GM21717 (cell line): ENCODE results near the gene GIPC2.
"Not testable (repeated sequence)": the region's sequence is repeated elsewhere in the genome, so short reads cannot be mapped to it uniquely, and the experiment has no call there.

Experiments used
- ATAC-seq: cut with Tn5 transposase; IDR thresholded peaks from one replicate; pipeline ENCODE4 v1.9.1; 2021; ENCODE audit warnings: mild to moderate bottlenecking, moderate library complexity; ENCODE audit not compliant: unreplicated experiment

Gene GIPC2

DNA sequence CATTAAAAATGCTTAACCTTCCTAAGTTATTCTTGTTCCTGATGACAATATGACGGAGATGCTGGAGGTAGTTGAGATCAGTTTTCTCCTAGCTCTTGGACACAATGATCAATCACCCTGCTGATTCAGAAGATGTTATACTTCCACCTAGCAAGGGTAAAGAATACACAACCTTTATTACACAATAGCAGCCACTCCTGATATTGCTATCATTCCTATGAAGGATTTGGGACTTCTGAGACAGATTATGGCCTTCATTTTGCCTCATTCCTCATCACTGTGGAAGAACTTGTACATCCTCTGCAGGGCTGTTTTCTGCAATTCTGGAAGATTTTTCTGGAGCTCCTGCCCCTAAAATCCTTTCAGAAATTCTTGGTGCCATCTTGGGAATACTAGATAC, 47.8 kb downstream of the GIPC2 start:
- ATAC-seq: no peak

DNA sequence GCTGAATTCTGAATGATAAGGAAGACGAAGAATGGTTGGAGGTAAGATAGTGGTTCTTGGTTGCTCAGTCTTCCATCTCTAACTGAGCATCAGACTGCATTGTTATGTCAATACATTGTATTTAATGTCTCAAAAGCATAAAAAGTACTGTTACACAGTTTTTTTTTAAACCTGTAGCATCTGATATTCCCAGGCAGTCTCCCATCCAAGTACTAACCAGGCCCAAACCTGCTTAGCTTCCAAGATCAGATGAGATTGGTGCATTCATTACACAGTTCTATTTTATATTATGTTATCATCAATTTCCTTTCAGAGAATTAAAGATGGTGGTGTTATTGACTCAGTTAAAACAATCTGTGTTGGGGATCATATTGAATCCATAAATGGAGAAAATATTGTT, 48.9 kb downstream of the GIPC2 start:
- no peak for ATAC-seq

DNA sequence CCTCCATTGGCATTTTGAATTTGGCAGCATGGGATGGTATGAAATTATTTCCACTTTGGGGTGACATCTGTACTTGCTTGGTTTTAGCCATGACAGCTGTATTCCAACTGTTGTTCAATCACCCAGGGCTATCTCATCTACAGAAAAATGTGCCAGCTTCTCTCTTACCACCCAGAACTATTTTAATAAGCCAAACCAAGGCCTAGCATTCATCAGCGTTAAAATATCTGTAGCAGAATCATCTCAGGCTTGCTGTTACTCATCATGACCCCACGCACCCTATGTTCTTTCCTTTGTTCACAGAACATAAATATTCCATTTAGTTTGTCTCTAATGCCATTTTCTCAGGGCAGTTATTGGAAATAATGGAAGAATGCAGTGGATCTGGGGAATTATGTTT, 49.8 kb downstream of the GIPC2 start:
- ATAC-seq: no peak

DNA sequence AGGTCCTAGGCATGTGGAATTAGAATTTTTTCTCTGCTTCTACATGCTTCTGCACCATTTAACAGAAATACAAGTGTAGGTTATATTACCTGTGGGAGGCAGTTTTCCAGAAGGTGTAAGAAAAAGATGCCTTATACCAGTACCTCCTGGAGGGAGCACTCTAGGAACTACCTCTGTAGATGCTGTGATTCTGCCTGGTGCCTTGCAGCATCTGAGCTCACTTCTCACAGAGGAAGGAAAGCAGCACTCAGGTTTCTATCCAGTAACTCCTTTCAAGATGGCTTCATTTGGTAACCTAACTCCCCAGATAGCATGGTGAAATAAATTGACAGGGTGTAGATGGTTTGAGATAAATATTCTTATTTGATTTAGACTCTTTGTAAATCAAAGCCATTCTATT, 50.3 kb downstream of the GIPC2 start:
- no peak for ATAC-seq

DNA sequence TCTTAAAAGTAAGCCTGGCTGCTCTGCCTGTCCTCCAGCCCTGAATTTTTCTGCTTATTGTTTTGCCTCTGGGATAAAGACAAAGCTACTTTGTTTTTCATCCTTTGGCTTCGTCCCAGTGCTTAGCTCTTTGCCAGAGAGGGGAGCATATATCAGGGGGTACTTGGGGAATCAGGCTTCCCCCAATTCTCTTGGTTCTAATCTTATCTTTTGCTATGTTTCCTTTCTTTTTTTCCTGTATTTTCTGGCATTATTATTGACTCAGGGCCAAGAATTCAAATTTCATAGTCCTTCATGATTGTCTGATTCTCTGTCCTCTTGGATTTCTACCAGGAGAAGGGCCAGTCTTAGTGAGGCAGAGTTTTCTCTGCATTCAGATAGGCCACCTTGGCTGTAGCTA, 51.2 kb downstream of the GIPC2 start:
- ATAC-seq: no peak

DNA sequence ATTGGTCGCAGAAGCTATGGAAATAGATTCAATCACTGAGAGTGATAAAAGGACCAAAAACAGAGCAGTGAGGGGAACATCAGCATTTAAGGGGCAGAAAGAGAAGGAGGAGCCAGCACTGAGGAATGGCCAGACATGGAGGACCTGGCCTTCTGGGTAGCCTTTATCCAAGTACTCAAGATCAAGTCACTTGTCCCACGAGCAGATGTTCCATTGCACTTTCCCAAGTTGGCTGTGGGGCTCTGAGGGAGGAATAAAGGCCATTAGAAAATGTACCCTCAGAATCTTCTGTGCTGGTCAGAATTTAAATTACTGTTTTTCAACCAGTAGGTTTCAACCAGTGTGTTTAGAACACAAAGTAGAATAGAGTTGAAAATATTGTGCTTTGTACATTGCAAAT, 55.3 kb downstream of the GIPC2 start:
- ATAC-seq: no peak

DNA sequence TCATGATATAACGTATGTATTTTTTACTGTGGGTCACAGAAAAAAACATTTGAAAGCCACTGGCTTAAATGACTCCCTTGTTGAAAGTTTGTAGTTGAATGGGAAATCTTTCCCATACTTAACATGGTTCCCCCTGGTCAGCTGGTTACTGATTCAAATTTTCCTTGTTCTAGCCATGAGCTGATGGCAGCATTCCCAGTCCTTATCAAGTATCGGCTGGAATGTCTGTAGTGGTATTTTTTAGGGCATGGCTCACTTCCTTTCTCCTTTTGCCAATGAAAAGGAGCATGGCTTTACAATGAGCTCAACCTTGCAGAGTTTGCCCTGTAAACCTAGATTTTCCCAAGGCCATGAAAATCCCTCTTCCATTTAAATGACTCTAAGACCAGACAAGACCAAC, 55.7 kb downstream of the GIPC2 start:
- no peak for ATAC-seq

DNA sequence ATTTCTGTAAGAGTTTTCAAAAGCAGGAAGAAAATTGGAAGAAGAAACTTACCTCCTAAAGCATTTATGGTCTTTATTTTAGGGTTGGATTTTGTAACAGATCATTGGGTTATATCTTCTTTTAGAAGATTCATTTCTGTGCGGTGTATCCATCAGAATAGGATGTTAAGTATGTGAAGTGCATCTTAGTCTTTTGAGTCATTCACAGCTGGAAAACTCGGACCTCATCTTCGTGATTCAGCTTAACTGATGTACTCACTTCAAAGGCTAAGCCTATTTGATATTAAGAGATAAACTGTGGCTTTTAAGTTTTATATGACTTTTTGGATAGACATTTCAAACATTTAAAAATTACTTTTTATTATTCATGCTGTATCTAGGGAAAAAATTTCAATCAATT, 56.3 kb downstream of the GIPC2 start:
- no peak for ATAC-seq

DNA sequence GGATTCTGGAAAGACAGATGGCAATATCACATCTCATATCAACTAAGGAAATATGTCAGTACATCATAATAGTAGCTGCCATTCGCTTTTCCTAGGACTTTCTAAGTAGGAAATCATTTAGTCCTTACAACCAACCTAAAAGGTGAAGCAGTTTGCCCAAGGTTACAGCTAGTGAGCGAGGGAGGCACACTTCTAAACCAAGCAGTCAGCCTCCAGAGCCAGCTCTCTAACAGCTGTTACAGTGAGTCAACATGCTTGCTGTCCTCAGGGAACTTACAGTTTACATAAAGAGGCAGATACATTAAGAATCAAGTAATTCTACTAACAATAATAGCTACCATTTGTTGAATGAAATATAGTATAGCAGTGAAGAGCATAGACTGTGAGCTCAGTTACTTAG, 57.1 kb downstream of the GIPC2 start:
- no peak for ATAC-seq

DNA sequence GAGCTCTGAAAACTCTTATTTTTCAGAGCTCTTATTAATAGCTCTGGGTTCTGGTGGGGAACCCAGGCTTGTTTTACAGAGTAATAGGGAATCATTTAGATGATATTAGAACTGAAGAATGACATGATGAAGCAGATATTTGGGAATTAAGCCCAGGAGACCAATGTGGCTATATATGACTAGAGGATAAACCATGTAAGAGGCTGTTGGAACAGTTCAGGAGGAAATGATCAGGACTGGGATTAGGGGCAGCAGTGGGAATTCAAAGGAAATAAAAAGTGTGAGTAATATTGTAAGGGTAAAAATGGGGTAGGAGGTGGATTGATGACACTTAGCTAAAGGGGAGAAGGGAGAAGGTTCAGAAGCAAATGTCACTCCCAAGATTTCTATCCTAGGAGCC, 58.6 kb downstream of the GIPC2 start:
- ATAC-seq: no peak

DNA sequence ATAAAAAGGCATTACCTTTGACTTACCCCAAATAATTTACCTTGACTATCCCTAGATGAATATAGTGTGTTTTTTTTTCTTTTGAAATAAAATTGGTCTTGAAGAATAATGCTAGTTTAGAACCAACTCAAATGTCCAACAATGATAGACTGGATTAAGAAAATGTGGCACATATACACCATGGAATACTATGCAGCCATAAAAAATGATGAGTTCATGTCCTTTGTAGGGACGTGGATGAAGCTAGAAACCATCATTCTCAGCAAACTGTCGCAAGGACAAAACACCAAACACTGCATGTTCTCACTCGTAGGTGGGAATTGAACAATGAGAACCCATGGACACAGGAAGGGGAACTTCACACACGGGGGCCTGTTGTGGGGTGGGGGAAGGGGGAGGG, 63.9 kb downstream of the GIPC2 start:
- ATAC-seq: not testable (repeated sequence)

DNA sequence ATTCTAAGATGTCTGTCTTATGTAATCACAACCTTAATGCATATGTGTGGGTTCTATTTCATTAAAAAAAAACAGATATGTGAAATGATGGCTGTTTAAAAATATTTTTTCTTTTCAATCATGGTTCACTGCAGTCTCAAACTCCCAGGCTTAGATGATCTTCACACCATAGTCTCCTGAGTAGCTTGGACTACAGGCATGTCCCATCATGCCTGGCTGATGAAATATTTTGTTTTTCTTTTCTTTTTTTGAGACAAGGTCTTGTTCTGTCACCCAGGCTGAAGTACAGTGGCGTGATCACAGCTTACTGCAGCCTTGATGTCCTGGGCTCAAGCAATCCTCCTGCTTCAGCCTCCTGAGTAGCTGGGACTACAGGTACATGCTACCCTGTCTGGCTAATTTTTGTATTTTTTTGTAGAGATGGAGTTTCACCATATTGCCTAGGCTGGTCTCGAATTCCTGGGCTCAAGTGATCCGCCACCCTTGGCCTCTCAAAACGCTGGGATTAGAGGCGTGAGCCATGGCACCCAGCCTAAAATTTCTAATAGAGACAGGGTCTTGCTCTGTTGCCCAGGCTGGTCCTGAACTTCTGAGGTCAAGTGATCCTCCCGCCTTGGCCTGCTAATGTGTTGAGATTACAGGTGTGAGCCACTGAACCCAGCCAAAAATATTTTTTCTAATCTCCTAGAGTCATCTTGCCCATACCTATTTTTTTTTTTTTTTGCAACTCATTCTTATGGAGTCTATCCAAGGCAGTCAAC, 67.6 kb downstream of the GIPC2 start:
- ATAC-seq: no peak

DNA sequence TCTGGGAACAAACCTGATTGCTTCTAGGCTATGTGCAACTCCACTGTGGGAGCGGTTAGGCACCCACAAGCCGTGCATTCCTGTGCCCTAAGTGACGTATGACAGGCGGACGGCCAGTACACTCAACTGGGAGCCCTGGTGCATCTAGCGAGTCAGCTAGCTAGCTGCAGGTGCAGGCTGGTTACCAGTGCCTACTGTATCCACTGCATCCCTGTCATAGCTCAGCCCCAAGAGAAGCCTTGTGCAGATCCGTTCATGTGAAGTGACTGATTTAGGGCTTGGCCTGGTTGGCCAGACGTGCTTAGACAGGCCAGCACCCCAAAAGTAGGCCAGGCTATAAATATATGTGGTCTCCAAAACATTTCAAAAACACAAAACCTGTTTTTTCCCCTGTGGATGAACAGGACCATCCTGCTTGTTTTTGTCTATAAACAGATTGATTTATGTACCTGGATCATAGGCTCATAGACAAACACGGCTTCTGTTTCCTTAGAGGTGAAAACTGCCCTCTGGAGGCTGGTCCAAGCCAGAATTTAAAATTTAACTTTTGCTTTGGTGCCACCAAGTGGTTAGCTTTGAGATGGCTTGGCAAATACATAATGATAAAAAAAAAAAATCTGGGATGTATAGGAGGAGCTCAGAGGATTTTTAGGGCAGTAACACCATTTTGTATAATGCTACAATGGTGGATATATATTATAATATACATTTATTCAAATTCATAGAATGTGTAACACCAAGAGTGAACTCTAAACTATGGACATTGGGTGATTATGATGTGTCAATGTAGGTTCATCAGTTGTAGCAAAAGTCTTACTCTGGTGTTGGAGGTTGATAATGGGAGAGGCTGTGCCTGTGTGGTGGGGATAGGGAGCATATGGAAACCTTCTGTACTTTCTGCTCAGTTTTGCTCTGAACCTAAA, 68.5 kb downstream of the GIPC2 start:
- peak; percentile 90 for ATAC-seq

DNA sequence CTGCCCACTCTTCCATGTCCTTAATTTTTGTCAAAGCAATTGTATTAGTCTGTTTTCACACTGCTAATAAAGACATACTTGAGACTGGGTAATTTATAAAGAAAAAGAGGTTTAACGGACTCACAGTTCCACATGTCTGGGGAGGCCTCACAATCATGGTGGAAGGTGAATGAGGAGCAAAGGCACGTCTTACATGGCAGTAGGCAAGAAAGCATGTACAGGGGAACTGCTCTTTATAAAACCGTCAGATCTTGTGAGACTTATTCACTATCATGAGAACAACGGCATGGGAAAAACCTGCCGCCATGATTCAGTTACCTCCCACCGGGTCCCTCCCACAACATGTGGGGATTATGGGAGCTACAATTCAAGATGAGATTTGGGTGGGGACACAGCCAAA, 74.7 kb downstream of the GIPC2 start:
- ATAC-seq: not testable (repeated sequence)

DNA sequence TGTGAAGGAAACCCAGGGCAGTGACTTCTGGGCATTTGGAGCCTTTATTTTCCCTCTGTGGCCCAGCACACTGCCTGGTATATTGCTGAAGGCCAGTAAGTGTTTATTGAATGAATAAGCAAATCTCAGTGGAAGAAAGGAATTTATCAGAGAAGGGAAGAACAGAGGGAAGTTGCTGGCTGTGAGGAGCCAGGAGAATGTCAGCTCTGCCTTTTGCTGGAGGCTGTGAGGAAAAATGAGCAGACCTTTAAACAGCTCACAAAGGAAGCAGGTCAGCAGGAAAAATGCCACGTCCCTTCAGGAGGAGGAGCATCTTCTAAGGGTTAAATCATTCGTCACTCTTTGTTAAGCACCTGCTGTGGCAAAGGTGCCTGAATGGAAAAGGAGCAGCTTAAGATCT, 75.9 kb downstream of the GIPC2 start:
- ATAC-seq: no peak

DNA sequence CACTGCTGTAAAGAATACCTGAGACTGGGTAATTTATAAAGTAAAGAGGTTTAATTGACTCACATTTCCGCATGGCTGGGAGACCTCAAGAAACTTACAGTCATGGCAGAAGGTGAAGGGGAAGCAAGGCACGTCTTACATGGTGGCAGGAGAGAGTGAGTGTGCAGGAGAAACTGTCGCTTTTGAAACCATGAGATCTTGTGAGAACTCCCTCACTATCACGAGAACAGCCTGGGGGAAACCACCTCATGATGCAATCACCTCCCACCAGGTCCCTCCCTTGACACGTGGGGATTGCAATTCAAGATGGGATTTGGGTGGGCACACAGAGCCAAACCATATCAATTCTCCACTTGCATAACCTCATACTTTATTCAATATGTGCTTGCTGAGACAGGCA, 76.6 kb downstream of the GIPC2 start:
- ATAC-seq: no peak

DNA sequence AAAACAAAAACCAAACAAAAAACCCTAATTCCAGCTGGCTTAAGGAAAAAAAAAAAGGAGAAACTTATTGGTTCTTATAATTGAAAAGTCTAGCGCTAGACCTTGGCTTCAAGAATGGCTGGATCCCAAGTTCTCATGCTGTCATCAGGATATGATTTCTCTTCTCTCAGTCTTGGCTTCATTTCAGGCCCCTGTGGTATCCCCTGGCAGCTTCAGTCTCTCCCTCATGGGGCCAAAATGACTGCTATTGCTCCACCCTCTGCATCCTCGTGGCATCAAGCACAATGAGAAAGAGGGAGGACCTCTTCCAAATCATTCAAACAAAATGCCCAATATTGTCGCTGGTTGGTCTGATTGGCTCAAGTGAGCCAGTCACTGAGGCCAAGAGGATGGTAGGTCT, 80.7 kb downstream of the GIPC2 start:
- no peak for ATAC-seq

DNA sequence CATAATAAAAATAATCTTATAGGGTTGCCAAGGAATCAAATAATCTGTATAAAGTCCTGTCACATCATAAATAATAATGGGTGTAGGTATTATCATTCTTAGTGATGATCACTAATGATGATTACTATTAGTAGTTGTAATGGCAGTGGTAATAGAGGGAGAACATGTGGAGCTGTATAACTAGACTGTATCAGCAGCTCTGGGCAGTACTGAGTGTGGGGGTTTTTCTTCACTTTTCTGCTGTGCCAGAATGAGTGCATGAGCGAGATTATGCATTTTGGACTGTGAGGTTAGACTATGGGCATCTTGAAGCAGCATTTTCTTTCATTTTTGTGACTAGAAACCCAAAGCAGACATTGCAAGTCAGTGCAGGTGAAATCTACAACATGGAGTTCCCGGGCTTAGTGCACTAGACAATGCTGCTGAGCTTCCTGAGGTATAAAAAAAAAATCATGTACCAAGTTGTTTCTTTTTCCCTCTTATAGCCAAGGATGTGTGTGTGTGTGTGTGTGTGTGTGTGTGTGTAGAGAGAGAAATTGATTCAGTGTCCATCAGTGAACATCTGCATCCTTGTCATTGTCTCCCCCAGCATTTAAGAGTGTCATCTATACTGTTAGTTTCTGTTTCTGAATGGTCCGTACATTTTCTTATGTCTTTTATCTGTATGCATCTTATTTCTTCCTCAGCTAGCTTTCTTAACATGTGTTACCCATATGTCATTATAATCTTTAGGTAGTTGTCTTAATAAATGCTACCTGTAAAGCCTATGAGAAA, 86.6 kb downstream of the GIPC2 start:
- no peak for ATAC-seq

DNA sequence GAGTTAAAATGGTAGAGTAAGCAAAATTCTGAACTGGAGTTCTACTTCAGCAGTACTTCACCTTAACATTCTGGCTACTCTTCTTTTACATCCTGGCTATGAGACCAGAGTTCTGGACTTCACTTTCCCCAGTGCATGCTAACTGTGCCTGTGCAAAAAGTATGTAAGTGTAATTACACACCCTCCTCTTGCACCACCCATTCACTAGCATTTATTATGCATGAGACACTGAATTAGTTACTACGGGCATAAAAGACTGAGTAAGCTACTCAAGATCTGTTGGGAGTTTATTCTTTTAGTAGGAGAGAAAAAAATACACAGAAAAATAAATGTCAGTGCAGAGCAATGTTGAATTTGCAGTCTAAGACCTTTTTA, 87.2 kb downstream of the GIPC2 start:
- no peak for ATAC-seq

DNA sequence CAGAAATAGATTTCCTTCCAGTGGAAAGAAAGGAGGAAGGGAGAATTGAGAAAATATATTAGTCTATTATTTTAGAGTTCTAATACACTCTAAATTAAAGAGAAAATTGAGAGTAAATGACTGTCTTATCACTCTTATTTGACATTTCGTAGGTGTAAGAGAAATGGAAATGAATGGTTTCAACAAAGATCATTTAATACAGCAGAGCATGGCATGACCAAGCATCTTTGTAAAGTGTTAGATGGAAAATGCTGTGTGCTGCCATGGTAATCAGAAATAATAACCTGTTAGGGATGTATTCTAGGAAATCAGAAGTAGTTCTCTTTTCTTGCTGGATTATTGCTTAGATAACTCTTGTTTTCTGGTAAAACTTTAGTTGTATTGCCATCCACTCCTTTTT, 90.9 kb downstream of the GIPC2 start:
- ATAC-seq: no peak

DNA sequence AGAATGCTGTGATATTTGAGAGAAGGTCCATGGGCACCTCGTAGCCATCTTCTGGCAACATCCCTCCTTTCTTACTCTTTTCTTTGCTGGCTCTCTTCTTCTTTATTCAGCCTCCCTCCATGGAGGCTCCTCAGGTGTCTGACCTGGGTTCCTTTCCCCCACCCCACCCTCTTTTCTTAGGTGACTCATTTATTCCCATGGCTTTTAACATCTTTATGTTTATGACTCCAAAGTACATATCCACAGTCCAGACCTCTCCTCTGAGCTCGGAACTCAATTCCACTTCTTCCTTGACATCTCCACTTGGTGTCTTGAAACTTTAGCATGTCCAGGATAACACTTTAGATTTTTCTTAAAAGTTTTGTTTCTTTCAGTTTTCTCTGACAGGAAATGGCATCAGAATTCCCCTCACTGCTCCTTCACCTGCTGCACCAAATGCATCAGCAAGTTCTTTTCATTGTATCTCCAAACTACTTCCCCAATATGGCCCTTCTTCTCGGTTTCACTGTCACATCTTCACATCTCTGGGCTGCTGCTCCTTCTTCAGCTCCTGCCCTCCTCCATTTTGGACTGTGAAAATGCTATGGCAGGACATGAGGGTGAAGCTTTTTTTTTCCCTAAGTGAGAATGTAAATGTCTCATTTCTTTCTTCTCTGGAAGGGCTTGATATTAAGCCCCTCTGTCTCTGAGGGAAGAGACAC, 95.9 kb downstream of the GIPC2 start:
- ATAC-seq: peak; percentile 47
